Left ventricle myocardium inferior (tissue), 1 donor: ENCODE measurements around the gene C1orf105. TPM values are rescaled to one million over a fixed set of nuclear protein-coding genes. Genes with fewer than 3 reads are reported as not detected.

Source experiments
- DNase-seq: peaks from one replicate; pipeline ENCODE4 v3.0.0-alpha.2; 2020
- H3K27ac ChIP-seq: fragments of 200-600 bp; replicated peaks from 2 replicates; pipeline ENCODE4 v1.8.0; 2021
- H3K27me3 ChIP-seq: fragments of 200-600 bp; 2 replicates; pipeline ENCODE4 v1.8.0; 2021; ENCODE audit warnings: low read depth
- H3K36me3 ChIP-seq: fragments of 200-600 bp; 2 replicates; pipeline ENCODE4 v1.8.0; 2021
- H3K4me1 ChIP-seq: fragments of 200-600 bp; 2 replicates; pipeline ENCODE4 v1.8.0; 2021
- H3K4me3 ChIP-seq: fragments of 200-600 bp; 2 replicates; pipeline ENCODE4 v1.8.0; 2021; ENCODE audit warnings: mild to moderate bottlenecking, moderate library complexity
- H3K9me3 ChIP-seq: fragments of 200-600 bp; replicated peaks from 2 replicates; pipeline ENCODE4 v1.8.0; 2021
- CTCF ChIP-seq: fragments of 200-600 bp; IDR thresholded peaks from 2 replicates; pipeline ENCODE4 v1.8.0; 2021; ENCODE audit warnings: antibody characterized with exemption, mild to moderate bottlenecking, borderline replicate concordance
- intact Hi-C: fragments of 100-400 bp; cut with micrococcal nuclease; formaldehyde crosslinking; loops from one replicate; pipeline ENCODE4 v1.11.0; 2022
- total RNA-seq: library from RNA; stranded (reverse); fragmentation: NEBNext Ultra II Directional; extraction: Animal tissue kit (Norgen Biotek cat#: 25700); gene quantifications from one replicate; pipeline ENCODE4 v1.2.1, GENCODE V29; 2021
- donor health status: DM: no; HTN: yes; CAD: no; lungs with severe emphysema.

The C1orf105 gene
- total RNA-seq, 1 donor from 2014 or later, result 8.5 TPM

DNA sequence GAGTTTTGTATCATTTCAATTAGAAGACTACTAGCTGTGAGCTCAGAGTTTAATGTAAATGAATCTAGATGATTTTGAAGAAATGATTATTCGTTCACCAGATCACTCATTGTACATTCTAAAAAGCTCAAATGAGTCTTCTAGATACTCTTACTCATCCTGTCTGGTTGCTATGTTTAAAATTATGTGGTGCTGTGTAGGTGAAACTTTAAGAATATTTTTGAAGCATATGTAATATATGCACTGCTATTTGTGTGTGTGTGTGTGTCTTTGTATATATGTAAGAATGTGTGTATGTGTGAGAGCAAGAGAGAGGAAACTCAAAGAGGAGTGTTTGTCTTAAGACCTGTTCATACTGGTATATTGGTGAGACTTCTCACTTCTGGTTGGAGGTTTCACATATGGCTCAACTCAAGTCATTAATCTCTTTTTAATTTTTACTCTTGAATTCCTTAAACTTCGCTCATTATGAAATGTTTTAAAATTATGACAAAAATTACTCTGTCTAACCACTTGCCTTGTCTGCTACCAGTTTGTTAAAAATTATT, 8.6 kb upstream of the C1orf105 start:
- Histone ChIP-seq H3K4me3 (no peak overlapping the region), H3K27me3 (no peaks in the 10 kb centered on the region), H3K27ac (no peak overlapping the region), H3K4me1 (no peaks in the 10 kb centered on the region), H3K36me3 (no peaks in the 10 kb centered on the region), H3K9me3 (no peaks in the 10 kb centered on the region)
- intact Hi-C loops, result no loop called here
- no peak for TF ChIP-seq CTCF
- no peak for DNase-seq

GRCh38 chr1:172414331-172414730, 6.2 kb upstream of the C1orf105 start:
- no peak for DNase-seq
- H3K36me3 ChIP-seq, result no peaks in the 10 kb centered on the region
- no peaks in the 10 kb centered on the region for H3K4me1 ChIP-seq
- H3K9me3 ChIP-seq, result no peaks in the 10 kb centered on the region
- no peak for TF ChIP-seq CTCF
- no peak overlapping the region for H3K27ac ChIP-seq
- no peaks in the 10 kb centered on the region for H3K27me3 ChIP-seq
- intact Hi-C loops, result no loop called here
- H3K4me3 ChIP-seq, result no peak overlapping the region

DNA sequence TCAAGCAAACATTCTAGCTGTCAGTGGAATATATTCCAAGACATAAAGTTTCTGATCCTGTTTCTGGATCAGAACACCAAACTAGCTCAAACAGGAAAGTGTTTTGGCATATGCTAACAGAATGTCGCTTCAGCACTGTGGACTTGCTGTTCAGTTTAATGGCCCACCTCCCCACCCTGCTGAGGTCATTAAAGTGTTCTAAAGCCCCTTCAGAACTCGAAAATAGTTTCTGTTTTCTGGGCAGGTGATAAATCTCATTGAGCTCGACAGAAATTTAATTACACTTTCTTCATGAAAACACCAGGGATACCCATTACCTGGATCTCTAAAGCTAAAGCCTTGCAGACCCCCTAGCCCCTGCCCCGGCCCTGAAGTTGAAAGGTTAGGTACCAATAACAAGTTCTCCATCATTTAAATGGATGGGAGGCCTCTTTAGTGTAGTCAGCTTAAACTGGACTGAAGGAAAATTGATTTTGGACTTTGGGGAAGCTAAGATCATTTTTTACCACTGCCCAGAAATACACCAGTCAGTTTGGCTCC, 3.9 kb upstream of the C1orf105 start:
- Histone ChIP-seq H3K4me3 (no peak overlapping the region), H3K27ac (no peak overlapping the region), H3K9me3 (no peaks in the 10 kb centered on the region), H3K4me1 (peaks cover under 1% of the 10 kb centered on the region), H3K36me3 (no peaks in the 10 kb centered on the region), H3K27me3 (no peaks in the 10 kb centered on the region)
- intact Hi-C loops, result loop anchor here (5.0 kb wide), 1 partner anchor 404 kb away; no protein-coding TSS in a partner anchor
- no peak for DNase-seq
- no peak for TF ChIP-seq CTCF

DNA sequence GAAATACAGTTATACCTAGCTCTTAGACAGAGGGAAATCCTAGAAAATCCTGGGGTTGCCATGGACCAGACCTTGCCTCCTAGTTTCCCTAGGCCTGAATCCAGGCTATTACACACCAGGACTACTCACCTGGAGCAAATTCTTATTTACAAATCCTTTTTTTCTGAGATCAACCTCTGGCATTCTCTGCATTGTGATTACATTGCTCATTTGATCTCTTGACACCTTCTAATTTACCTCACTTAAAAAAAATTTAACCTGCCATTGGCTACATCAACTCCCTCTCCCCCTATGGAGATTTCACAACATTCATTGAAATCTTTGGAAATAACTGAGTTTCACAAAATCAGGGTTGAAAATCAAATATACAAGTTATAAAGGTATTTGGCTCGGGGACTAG, 2.9 kb upstream of the C1orf105 start:
- Histone ChIP-seq H3K27ac (no peak overlapping the region), H3K4me1 (peaks cover 7% of the 10 kb centered on the region), H3K4me3 (no peak overlapping the region), H3K9me3 (no peaks in the 10 kb centered on the region), H3K36me3 (no peaks in the 10 kb centered on the region), H3K27me3 (no peaks in the 10 kb centered on the region)
- DNase-seq, result no peak
- intact Hi-C loops, result loop anchor here (5.0 kb wide), 1 partner anchor 405 kb away; no protein-coding TSS in a partner anchor
- TF ChIP-seq CTCF, result no peak

DNA sequence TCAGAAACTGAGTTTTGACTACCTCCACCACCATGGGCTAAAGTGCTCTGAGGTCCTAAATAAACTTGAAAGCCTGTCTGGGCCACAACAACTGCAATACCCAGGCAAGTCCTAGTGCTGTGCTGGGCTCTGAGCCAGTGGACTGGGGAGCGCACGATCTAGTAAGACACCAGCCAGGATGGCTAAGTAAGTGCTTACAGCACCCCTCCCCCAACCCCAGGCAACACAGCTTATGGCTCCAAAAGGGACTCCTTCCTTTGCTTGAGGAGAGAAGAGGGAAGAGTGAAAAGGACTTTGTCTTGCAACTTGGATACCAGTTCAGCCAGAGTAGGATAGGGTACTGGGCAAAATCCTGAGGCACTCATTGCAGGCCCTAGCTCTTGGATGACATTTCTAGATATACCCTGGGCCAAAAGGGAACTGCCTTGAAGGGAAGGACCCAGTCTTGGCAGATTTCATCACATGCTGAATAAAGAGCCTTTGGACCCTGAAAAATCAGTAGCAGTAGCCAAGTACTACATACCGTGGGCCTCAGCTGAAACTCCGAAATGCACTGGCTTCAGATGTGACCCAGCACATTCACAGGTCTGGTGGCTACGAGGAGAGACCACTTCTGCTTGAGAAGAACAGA, 1.6 kb downstream of the C1orf105 start:
- peaks cover 7% of the 10 kb centered on the region for H3K4me1 ChIP-seq
- intact Hi-C loops, result loop anchor here (10.0 kb wide), 1 partner anchor 57 kb away; no protein-coding TSS in a partner anchor
- H3K27me3 ChIP-seq, result no peaks in the 10 kb centered on the region
- H3K9me3 ChIP-seq, result no peaks in the 10 kb centered on the region
- DNase-seq, result no peak
- no peak for TF ChIP-seq CTCF
- no peak overlapping the region for H3K27ac ChIP-seq
- H3K36me3 ChIP-seq, result no peaks in the 10 kb centered on the region
- no peak overlapping the region for H3K4me3 ChIP-seq
